ENCODE results near the gene ARRDC3.
A peak's percentile ranks its signal among the peaks of the same experiment; 100 is the strongest.

Gene ARRDC3

DNA sequence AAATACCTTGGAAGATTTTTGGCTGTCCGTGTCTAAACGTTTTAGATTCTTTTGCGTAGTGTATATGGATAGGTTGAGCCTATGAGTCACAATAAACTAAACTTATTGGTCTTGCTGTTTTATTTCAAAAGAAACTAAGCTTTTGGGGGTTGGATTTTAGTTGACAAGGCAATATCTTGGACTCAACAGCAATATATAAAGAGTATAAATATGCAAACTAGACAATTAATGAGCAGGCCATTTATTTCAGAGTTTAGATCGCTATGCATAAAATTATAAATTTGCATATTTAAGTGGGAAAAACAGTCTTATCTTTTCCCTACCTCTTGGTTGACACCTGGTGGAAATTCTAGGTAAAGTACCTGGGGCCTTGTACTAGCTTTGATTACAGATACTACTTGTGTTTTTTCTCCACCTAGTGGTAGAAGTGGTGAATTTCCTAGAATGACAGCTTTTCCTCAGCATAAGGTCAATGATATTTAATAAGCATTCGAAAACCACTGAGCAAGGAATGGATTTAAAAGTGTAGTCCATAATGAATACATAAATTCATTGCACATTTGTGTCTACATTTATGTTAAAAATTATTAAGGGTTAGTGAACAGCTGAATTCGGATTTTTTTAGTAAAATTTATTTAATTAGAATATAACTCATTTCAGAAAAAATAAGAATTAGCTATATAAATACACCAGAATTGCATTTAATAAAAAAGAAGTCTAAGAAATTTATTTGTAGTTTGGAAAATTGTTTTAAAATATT is 1.7 kb upstream of the ARRDC3 start:
- peaks cover 2% of the 10 kb centered on the region for H3K36me3 ChIP-seq (replicated peaks; ENCODE audit: low read depth, low read length)
- peak overlapping the region; percentile 75 for H3K4me2 ChIP-seq (ENCODE audit: low read length)
- H3K9me3 ChIP-seq (ENCODE audit: insufficient read depth, low read length): no peaks in the 10 kb centered on the region
- H4K20me1 ChIP-seq (ENCODE audit: insufficient read depth, low read length): no peaks in the 10 kb centered on the region
- peak overlapping the region; percentile 82 for H3K9ac ChIP-seq (ENCODE audit: low read length)
- no peak for TF ChIP-seq EZH2phosphoT487 (IDR thresholded peaks at IDR 0.05; ENCODE audit: low read depth)
- TF ChIP-seq, protein P1, sequence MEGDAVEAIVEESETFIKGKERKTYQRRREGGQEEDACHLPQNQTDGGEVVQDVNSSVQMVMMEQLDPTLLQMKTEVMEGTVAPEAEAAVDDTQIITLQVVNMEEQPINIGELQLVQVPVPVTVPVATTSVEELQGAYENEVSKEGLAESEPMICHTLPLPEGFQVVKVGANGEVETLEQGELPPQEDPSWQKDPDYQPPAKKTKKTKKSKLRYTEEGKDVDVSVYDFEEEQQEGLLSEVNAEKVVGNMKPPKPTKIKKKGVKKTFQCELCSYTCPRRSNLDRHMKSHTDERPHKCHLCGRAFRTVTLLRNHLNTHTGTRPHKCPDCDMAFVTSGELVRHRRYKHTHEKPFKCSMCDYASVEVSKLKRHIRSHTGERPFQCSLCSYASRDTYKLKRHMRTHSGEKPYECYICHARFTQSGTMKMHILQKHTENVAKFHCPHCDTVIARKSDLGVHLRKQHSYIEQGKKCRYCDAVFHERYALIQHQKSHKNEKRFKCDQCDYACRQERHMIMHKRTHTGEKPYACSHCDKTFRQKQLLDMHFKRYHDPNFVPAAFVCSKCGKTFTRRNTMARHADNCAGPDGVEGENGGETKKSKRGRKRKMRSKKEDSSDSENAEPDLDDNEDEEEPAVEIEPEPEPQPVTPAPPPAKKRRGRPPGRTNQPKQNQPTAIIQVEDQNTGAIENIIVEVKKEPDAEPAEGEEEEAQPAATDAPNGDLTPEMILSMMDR (IDR thresholded peaks at IDR 0.05; ENCODE audit: low read depth, low read length): peak; percentile 94
- H3K27me3 ChIP-seq (ENCODE audit: low read depth, low read length): no peaks in the 10 kb centered on the region
- H3K4me1 ChIP-seq (ENCODE audit: low read length): peaks cover 5% of the 10 kb centered on the region
- peak overlapping the region; percentile 96 for H3K4me3 ChIP-seq (ENCODE audit: low read length)
- H3K79me2 ChIP-seq (ENCODE audit: low read length): peaks cover 27% of the 10 kb centered on the region
- peak overlapping the region; percentile 97 for H3K27ac ChIP-seq (ENCODE audit: low read length)
- no peak overlapping the region for H2AFZ ChIP-seq (ENCODE audit: low read depth, low read length)

DNA sequence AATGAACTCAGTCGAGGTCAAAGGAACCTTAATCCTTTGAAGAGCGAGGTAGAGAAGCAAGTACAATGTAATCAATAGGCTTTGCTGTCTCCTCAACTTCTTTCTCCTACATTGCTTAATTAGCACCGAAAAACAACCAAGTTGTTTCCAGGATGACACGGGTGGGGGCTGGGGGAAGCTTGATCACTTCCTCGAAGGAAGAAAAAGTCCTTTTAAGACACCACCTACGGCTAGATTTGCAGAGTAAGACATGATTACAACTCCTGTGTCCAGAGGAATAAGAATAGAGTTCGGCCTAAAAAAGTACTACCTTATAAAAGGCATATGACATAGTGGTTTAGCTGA is 811 bp upstream of the ARRDC3 start:
- H4K20me1 ChIP-seq (ENCODE audit: insufficient read depth, low read length): no peaks in the 10 kb centered on the region
- peak overlapping the region; percentile 96 for H3K4me3 ChIP-seq (ENCODE audit: low read length)
- H3K79me2 ChIP-seq (ENCODE audit: low read length): peaks cover 36% of the 10 kb centered on the region
- H3K9me3 ChIP-seq (ENCODE audit: insufficient read depth, low read length): no peaks in the 10 kb centered on the region
- peak overlapping the region; percentile 82; the same call in 1 of the 2 replicates for H2AFZ ChIP-seq (ENCODE audit: low read depth, low read length)
- TF ChIP-seq, protein P1 (IDR thresholded peaks at IDR 0.05; ENCODE audit: low read depth, low read length): no peak
- no peak for TF ChIP-seq EZH2phosphoT487 (IDR thresholded peaks at IDR 0.05; ENCODE audit: low read depth)
- H3K36me3 ChIP-seq (replicated peaks; ENCODE audit: low read depth, low read length): peaks cover 2% of the 10 kb centered on the region
- peaks cover 6% of the 10 kb centered on the region for H3K4me1 ChIP-seq (ENCODE audit: low read length)
- H3K4me2 ChIP-seq (ENCODE audit: low read length): peak overlapping the region; percentile 75
- peak overlapping the region; percentile 82 for H3K9ac ChIP-seq (ENCODE audit: low read length)
- H3K27me3 ChIP-seq (ENCODE audit: low read depth, low read length): no peaks in the 10 kb centered on the region
- H3K27ac ChIP-seq (ENCODE audit: low read length): peak overlapping the region; percentile 97

DNA sequence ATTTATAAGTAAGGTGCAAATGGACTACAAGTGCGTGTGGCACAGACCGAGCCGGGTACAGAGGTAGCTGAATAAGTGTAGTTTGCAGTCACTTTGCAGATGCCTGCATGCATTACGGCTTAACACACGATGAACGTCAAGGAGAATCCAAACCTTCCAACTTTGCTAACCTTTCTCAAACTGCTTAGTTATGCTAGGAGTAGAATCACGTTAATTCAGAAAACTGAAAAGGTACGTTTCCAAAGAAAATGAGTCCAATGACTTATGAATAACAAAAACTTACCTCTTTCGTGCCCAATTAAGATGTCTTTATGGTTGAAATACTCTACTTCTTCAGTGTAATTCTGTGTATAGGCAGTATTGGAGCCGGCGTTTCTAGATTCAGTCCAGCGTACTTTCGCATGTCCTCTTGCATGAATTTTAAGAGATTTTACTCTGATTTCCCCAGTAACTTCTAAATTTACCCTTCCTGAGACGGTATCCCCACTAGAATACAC is 539 bp downstream of the ARRDC3 start:
- peaks cover 6% of the 10 kb centered on the region for H3K36me3 ChIP-seq (replicated peaks; ENCODE audit: low read depth, low read length)
- peak overlapping the region; percentile 83 for H3K9ac ChIP-seq (ENCODE audit: low read length)
- H2AFZ ChIP-seq (ENCODE audit: low read depth, low read length): 0 out of 2 replicates have a peak overlapping the region, but pooled peaks have one; percentile 8
- peaks cover 50% of the 10 kb centered on the region for H3K79me2 ChIP-seq (ENCODE audit: low read length)
- H3K4me2 ChIP-seq (ENCODE audit: low read length): peak overlapping the region; percentile 76
- no peaks in the 10 kb centered on the region for H4K20me1 ChIP-seq (ENCODE audit: insufficient read depth, low read length)
- no peaks in the 10 kb centered on the region for H3K9me3 ChIP-seq (ENCODE audit: insufficient read depth, low read length)
- peaks cover 11% of the 10 kb centered on the region for H3K4me1 ChIP-seq (ENCODE audit: low read length)
- peak overlapping the region; percentile 97 for H3K27ac ChIP-seq (ENCODE audit: low read length)
- peak overlapping the region; percentile 96 for H3K4me3 ChIP-seq (ENCODE audit: low read length)
- TF ChIP-seq, protein P1 (IDR thresholded peaks at IDR 0.05; ENCODE audit: low read depth, low read length): no peak
- TF ChIP-seq EZH2phosphoT487 (IDR thresholded peaks at IDR 0.05; ENCODE audit: low read depth): no peak
- H3K27me3 ChIP-seq (ENCODE audit: low read depth, low read length): no peaks in the 10 kb centered on the region

DNA sequence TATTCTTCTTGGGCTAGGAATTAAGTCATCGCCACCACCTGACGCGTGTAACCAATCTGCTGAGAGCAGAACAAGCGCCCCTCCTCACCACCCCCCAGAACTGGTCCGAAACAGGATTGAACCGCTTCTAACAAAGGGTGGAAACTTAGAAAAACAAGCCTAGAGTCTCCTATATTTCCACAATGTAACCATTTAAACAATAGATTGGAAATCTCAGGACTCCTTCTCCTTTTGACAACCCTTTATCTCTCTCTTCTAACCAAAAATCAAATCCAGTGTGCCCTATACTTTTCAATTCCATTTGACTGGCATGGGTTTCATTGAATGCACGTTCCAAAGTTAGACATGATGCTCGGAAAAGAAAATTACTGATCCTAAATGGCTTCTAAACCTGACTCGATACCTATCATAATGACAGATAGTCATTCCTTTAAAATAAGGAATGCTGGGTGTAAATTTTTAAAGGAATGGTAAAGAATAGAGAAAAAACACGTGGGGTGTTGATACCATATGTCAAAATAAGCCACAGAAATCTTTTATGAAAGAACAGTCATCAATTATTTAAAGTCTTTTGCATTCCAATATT is 1.2 kb downstream of the ARRDC3 start:
- Histone ChIP-seq H3K36me3 (replicated peaks; ENCODE audit: low read depth, low read length) (peaks cover 13% of the 10 kb centered on the region), H3K4me3 (ENCODE audit: low read length) (peak overlapping the region; percentile 96), H3K79me2 (ENCODE audit: low read length) (peaks cover 57% of the 10 kb centered on the region), H3K4me2 (ENCODE audit: low read length) (peak overlapping the region; percentile 76), H2AFZ (ENCODE audit: low read depth, low read length) (no peak overlapping the region), H4K20me1 (ENCODE audit: insufficient read depth, low read length) (no peaks in the 10 kb centered on the region), H3K9ac (ENCODE audit: low read length) (peak overlapping the region; percentile 83), H3K27me3 (ENCODE audit: low read depth, low read length) (no peaks in the 10 kb centered on the region), H3K27ac (ENCODE audit: low read length) (peak overlapping the region; percentile 97), H3K9me3 (ENCODE audit: insufficient read depth, low read length) (no peaks in the 10 kb centered on the region), H3K4me1 (ENCODE audit: low read length) (peaks cover 11% of the 10 kb centered on the region)
- no peak for TF ChIP-seq EZH2phosphoT487 (IDR thresholded peaks at IDR 0.05; ENCODE audit: low read depth)
- TF ChIP-seq, protein P1 (IDR thresholded peaks at IDR 0.05; ENCODE audit: low read depth, low read length): no peak

Data from OCI-LY3 (cell line).